ENCODE results near the gene RET. TPM values are rescaled to one million over a fixed set of nuclear protein-coding genes. Genes with fewer than 3 reads are reported as not detected.

RET gene
- total RNA-seq, 1 experiment from 2014 or later, result not detected

DNA sequence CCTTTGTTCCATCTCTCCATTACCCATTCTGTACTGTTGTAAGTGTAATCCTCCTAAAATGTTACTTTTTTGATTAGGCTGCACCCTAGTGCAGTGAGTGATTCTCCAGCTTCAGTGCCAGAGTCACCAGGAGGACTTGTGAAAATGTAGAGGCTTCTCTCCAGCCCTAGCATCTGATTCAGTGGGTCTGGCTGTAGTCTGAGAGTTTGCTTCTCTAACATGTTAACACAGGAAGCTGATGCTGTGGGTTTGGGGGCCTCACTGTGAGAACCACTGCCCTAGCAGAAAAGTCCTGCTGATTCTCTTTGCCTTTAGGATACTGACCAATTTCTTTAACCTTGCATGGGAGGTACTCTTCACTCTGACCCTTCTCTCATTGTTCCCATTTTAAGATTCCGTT, 85.7 kb downstream of the RET start:
- Mint-ChIP-seq H3K4me1 (ENCODE audit: low read depth, unreplicated experiment) (no peaks in the 10 kb centered on the region), H3K4me3 (ENCODE audit: unreplicated experiment) (no peak overlapping the region), H3K27me3 (ENCODE audit: insufficient read depth, unreplicated experiment) (no peaks in the 10 kb centered on the region), H3K9me3 (ENCODE audit: unreplicated experiment) (no peaks in the 10 kb centered on the region), H3K27ac (ENCODE audit: unreplicated experiment) (no peak overlapping the region), H3K36me3 (ENCODE audit: insufficient read depth, unreplicated experiment) (no peaks in the 10 kb centered on the region)
- Histone ChIP-seq H3K36me3 (ENCODE audit: control insufficient read depth, insufficient read depth, low read length) (no peaks in the 10 kb centered on the region), H3K9me3 (no peaks in the 10 kb centered on the region), H3K4me1 (peaks cover 5% of the 10 kb centered on the region; the same call in 1 of the 2 replicates), H3K4me3 (ENCODE audit: low read depth, low read length) (no peak overlapping the region), H3K27me3 (replicated peaks; ENCODE audit: control insufficient read depth, insufficient read depth, low read length) (no peaks in the 10 kb centered on the region)
- no TSS peak for BruUV-seq (replicated peaks)
- ChIA-PET POLR2A (no interaction called here), CTCF (no interaction called here)
- TF ChIP-seq, protein P1, sequence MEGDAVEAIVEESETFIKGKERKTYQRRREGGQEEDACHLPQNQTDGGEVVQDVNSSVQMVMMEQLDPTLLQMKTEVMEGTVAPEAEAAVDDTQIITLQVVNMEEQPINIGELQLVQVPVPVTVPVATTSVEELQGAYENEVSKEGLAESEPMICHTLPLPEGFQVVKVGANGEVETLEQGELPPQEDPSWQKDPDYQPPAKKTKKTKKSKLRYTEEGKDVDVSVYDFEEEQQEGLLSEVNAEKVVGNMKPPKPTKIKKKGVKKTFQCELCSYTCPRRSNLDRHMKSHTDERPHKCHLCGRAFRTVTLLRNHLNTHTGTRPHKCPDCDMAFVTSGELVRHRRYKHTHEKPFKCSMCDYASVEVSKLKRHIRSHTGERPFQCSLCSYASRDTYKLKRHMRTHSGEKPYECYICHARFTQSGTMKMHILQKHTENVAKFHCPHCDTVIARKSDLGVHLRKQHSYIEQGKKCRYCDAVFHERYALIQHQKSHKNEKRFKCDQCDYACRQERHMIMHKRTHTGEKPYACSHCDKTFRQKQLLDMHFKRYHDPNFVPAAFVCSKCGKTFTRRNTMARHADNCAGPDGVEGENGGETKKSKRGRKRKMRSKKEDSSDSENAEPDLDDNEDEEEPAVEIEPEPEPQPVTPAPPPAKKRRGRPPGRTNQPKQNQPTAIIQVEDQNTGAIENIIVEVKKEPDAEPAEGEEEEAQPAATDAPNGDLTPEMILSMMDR (IDR thresholded peaks at IDR 0.05; ENCODE audit: insufficient read depth in 1 of 2, low read depth in 1 of 2, low read length in 1 of 2, severe bottlenecking in 1 of 2, unreplicated experiment in 1 of 2), result no peak
- DNase-seq, result no peak
- intact Hi-C loops (cut with micrococcal nuclease; ENCODE audit: unreplicated experiment), result no loop called here

DNA sequence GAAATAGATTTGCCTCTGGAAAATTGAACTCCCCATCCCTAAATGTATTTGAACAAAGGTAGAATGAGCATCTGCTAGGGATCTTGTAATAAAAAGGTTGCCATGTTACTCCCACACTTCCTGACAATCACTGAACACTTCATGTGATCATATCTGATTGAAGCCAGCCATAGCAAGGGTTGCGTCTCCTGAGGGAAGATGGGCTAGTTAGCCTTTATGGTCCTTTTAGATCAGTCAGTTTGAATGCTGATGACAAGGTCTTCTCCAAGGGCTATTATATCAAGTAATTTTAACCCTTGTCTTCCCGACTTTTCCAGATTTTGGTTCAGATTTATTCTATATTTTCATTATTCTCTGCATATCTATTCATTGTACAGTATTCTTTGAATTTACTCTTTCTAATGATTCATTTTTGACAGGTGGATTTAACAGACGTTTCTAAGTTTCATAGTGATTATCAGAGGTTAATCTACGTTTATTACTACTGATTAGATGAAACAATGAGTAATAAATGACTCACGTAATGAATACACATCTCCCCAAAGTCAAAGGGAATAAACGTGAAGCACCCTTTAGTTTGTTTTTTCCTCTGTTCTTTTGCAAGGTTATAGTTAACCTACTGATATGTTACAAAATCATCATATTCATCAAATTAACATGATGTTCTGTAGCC, 89.5 kb downstream of the RET start:
- no peak overlapping the region for H3K4me3 ChIP-seq (ENCODE audit: low read depth, low read length)
- no peaks in the 10 kb centered on the region for H3K27me3 ChIP-seq (replicated peaks; ENCODE audit: control insufficient read depth, insufficient read depth, low read length)
- Mint-ChIP-seq H3K4me3 (ENCODE audit: unreplicated experiment) (no peak overlapping the region), H3K4me1 (ENCODE audit: low read depth, unreplicated experiment) (no peaks in the 10 kb centered on the region), H3K36me3 (ENCODE audit: insufficient read depth, unreplicated experiment) (no peaks in the 10 kb centered on the region), H3K27ac (ENCODE audit: unreplicated experiment) (no peak overlapping the region), H3K9me3 (ENCODE audit: unreplicated experiment) (no peaks in the 10 kb centered on the region), H3K27me3 (ENCODE audit: insufficient read depth, unreplicated experiment) (no peaks in the 10 kb centered on the region)
- BruUV-seq (replicated peaks), result no TSS peak
- TF ChIP-seq, protein P1 (IDR thresholded peaks at IDR 0.05; ENCODE audit: insufficient read depth in 1 of 2, low read depth in 1 of 2, low read length in 1 of 2, severe bottlenecking in 1 of 2, unreplicated experiment in 1 of 2), result no peak
- ChIA-PET POLR2A (no interaction called here), CTCF (no interaction called here)
- no peaks in the 10 kb centered on the region for H3K9me3 ChIP-seq
- DNase-seq, result no peak
- intact Hi-C loops (cut with micrococcal nuclease; ENCODE audit: unreplicated experiment), result no loop called here
- no peaks in the 10 kb centered on the region for H3K4me1 ChIP-seq
- H3K36me3 ChIP-seq (ENCODE audit: control insufficient read depth, insufficient read depth, low read length), result no peaks in the 10 kb centered on the region

DNA sequence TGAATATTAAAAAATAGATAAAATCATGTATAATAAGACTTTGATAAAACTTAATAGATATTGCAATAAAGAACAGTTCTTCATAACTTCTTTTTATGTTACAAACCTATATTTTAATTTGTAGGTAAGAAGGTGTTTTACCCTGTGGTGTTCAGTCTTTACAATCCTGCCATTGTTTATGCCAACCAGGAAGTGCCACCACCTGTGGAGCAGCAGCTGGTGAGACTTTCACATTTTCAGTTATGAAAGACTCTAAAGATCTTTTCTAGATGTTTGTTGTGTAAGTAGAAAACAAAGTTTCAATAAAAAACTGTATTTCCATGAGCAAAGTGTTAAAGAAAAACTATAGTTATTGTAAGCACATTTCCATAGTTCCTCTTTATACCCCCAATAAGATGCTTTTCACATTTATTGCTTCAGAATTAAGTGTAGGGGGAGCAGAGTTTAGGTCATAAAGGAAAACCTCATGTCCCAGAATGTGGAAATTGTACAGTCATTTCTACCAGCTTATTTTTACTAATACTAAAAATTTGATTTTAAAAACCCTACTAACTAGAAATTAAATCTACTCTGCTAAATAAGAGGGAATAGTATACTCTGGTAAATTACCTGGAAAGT, 90.1 kb downstream of the RET start:
- no peak overlapping the region for H3K4me3 ChIP-seq (ENCODE audit: low read depth, low read length)
- Mint-ChIP-seq H3K4me1 (ENCODE audit: low read depth, unreplicated experiment) (no peaks in the 10 kb centered on the region), H3K9me3 (ENCODE audit: unreplicated experiment) (no peaks in the 10 kb centered on the region), H3K36me3 (ENCODE audit: insufficient read depth, unreplicated experiment) (no peaks in the 10 kb centered on the region), H3K27me3 (ENCODE audit: insufficient read depth, unreplicated experiment) (no peaks in the 10 kb centered on the region), H3K4me3 (ENCODE audit: unreplicated experiment) (no peak overlapping the region), H3K27ac (ENCODE audit: unreplicated experiment) (no peak overlapping the region)
- no TSS peak for BruUV-seq (replicated peaks)
- TF ChIP-seq, protein P1 (IDR thresholded peaks at IDR 0.05; ENCODE audit: insufficient read depth in 1 of 2, low read depth in 1 of 2, low read length in 1 of 2, severe bottlenecking in 1 of 2, unreplicated experiment in 1 of 2), result no peak
- no peaks in the 10 kb centered on the region for H3K4me1 ChIP-seq
- DNase-seq, result no peak
- CTCF ChIA-PET, result no interaction called here
- POLR2A ChIA-PET, result no interaction called here
- H3K9me3 ChIP-seq, result no peaks in the 10 kb centered on the region
- no peaks in the 10 kb centered on the region for H3K27me3 ChIP-seq (replicated peaks; ENCODE audit: control insufficient read depth, insufficient read depth, low read length)
- intact Hi-C loops (cut with micrococcal nuclease; ENCODE audit: unreplicated experiment), result no loop called here
- H3K36me3 ChIP-seq (ENCODE audit: control insufficient read depth, insufficient read depth, low read length), result no peaks in the 10 kb centered on the region
